Body of pancreas (tissue), 4 donors: Measurements from ENCODE around the gene TMEM14C.

Experiments
- CTCF ChIP-seq, 7 experiments: fragments of 450-650 bp in 4 of 7; fragments of 200-600 bp in 3 of 7; sonication (generic) in 3 of 7; IDR thresholded peaks; one replicate each; pipeline ENCODE4 v1.5.1; 2016 to 2019; ENCODE audit warnings: antibody characterized with exemption in 7 of 7
- POLR2A ChIP-seq, 3 donors: fragments of 450-650 bp; IDR thresholded peaks; one replicate each; pipeline ENCODE4 v1.6.1; 2016; ENCODE audit warnings: antibody characterized with exemption in 3 of 3, mild to moderate bottlenecking in 2 of 3

GRCh38 chr6:10723567-10723881 is 654 bp downstream of the TMEM14C start:
- no peak for TF ChIP-seq CTCF (IDR thresholded peaks at IDR 0.05)
- TF ChIP-seq POLR2A (IDR thresholded peaks at IDR 0.05): no peak
